HG03064 (cell line): ENCODE data around the gene ADGRG3.

Experiments used
- ATAC-seq: cut with Tn5 transposase; IDR thresholded peaks from one replicate; pipeline ENCODE4 v1.9.1; 2021; ENCODE audit warnings: low read depth; ENCODE audit not compliant: unreplicated experiment

ADGRG3 gene

DNA sequence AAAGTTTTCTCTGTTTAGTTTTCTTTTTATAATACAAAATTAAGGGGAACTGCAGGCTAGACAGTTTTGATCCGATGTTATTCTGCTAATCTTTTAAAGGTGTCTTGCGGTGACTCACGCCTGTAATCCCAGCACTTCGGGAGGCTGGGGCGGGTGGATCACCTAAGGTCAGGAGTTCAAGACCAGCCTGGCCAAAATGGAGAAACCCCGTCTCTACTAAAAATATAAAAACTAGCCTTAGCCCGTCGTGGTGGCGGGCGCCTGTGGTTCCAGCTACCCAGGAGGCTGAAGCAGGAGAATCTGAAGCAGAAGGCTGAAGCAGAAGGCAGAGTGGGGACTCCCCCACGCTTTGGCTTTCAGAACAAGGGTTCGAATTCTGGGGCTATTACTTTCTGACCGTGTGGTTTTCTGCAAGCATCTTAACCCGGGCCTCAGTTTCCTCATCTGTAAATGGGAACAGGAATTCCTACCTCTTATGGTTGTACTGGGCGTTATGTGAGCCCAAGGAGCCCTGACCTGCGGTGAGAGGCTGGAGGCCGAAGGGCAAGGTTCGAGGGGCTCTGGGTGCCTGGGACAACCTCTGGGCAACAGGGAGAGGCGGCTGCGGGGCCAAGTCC lies 66.3 kb downstream of the ADGRG3 start:
- no peak for ATAC-seq

DNA sequence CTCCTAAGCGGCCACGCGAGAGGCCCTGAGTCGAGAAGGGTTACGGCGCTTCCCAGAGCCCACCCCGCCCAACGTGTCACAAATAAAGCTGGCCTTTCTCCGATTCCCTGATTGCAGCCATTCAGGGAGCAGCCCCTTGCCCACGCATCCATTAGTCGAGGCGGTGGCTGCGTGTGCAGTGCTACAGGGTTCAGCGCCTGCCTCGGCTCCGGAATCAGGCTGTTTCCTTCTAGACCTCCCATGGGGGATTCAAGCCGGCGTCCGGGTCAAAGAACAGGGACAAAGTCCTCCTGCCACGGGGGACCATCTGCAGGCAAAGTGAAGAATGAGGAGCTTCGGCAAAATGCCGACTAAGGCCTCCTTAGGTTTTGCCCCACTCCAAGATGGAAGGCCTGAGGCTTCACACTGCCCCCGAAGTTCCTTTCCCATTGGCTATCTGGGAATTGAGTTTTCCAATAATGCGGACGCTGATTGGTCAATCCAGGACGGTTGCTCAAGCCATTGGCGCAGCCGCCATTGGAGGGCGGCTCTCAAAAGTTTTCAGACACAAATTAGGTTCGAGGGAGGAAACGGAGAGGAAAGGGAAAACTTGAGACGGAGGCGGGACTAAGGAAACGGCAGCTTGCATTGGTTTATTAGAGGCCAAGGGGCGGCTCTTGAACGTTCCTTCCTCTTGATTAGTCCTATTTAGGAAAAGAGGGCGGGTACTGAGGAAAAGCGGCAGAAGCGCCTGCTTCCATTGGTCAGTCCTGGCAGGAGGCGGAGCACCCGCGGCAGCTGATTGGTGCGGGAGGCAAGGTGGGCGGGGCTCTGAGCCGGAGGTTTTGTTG lies 67.0 kb downstream of the ADGRG3 start:
- ATAC-seq, result peak; percentile 88

DNA sequence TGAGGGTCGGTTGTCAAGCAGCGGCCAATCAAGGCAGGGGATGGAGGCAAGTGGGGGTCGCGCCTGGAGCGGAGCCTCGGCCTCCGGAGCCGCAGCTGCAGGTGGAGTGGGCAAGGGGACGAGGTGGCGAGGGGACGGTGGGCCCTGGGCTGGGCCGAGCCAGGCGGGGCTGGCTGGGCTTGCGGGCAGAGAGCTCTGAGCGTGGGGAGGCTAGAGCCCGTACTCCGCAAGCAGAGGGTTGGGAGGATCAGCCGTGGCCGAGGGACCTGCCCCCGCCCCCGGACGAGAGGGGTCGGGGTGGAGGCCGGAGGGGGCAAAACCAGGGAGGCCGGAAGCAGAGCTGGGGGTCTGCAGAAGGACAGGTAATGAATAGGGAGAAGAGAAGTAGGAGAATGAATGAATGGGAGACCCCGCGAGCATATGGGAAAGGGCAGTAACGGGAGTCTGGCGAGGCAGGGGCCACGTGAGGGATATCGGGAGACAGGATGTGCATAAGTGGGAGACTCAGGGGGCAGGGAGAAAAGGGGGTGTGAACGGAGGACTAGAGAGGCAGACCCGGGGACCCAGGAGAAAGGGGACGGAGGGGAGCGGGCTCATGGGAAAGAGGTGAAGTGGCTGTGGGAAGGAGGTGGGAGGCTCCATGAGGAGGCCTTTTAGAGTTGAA lies 67.8 kb downstream of the ADGRG3 start, which contains the start of gene KATNB1:
Gene KATNB1, plus strand, starts transcription at position 16 of the 664 bp plus-strand sequence. CDS start 1,474 bp downstream, outside the sequence.
- ATAC-seq, result no peak

DNA sequence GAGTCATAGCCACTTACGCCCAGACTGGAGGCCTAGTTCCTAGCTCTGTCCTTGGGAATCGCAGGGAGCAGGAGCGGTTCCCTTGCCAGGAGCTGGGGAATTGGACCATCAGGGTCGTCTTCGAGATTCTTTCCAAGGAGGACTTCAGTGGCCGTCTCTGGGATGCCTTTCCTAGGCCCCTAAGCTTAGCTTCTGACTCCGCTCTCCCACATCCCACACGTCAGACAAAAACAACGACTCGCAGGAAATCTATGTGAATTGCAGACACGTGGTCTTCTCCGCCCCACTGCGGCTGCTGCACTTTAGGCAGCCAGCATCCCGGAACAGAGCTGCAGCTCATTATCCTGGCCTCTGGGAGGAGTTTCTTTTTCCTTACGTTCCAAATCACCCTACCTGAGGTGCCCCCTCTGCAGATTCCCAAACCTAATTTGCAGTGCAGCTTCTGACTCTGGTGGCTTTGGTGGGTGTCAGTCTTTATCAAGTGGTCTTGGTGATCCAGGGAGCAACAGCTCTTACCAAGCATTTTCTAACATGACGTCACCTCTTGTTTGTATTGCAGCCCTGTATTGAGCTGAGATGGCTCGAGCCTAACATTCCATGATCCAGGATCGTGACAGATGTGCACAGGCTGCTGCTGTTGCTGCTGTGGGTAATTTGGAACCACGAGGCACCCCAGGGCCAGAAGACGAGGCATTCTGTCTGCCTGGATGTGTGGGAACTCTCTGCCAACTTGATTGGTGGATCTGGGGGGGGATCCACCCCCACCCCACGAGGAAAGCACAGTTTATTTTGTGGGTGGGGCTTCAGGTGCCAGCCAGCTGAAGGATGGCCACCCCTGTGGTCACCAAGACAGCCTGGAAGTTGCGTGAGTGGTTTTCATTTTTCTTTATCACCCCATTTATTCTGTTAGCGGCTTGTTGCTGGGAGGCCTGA lies 68.6 kb downstream of the ADGRG3 start:
- no peak for ATAC-seq

DNA sequence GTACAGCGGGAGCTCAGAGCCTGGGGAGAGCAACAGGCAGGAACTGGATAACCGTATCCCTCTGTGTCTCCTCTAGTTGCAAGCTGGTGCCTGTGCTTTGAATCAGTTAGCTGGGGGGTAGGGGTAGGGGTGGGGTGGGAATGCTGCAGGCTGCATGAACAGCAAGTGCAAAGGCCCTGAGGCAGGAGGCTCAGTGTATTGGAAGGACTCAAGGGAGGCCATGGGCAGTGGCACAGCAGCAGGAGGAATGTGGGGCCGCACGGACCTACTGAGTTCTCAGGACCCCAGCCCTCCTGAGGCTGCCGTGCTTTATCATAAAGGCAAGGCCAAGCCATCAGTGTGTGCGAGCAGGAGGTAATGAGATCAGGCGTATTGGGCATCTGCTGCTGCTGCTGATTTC lies 70.7 kb downstream of the ADGRG3 start:
- ATAC-seq, result no peak
